Mesendoderm (in vitro differentiated cells): ENCODE measurements around the gene KCNQ1.

Source experiments
- DNase-seq: peaks from one replicate; pipeline ENCODE4 v3.0.0; 2013
- H2AK5ac ChIP-seq: 2 replicates; pipeline ENCODE4 v1.6.1; 2013; ENCODE audit warnings: low read length, inconsistent platforms
- H2BK120ac ChIP-seq: 2 replicates; pipeline ENCODE4 v1.6.1; 2013; ENCODE audit warnings: low read depth, mild to moderate bottlenecking, low read length, moderate library complexity, mixed read lengths
- H2BK15ac ChIP-seq: replicated peaks from 2 replicates; pipeline ENCODE4 v1.6.1; 2013; ENCODE audit warnings: low read depth, mild to moderate bottlenecking, moderate library complexity
- H2BK5ac ChIP-seq: 2 replicates; pipeline ENCODE4 v1.6.1; 2013; ENCODE audit warnings: low read length, inconsistent platforms
- H3K18ac ChIP-seq: 2 replicates; pipeline ENCODE4 v1.6.1; 2013; ENCODE audit warnings: mild to moderate bottlenecking, low read length, mixed read lengths
- H3K23ac ChIP-seq: one replicate; pipeline ENCODE4 v1.6.1; 2013; ENCODE audit warnings: low read length
- H3K27ac ChIP-seq: 2 replicates; pipeline ENCODE4 v1.5.1; 2013; ENCODE audit warnings: low read depth, mild to moderate bottlenecking, inconsistent platforms, low read length, moderate library complexity
- H3K27me3 ChIP-seq: 2 replicates; pipeline ENCODE4 v1.6.1; 2013; ENCODE audit warnings: low read length, control low read depth, mild to moderate bottlenecking, inconsistent platforms; ENCODE audit not compliant: insufficient read depth, poor library complexity
- H3K36me3 ChIP-seq: 2 replicates; pipeline ENCODE4 v1.6.1; 2013; ENCODE audit warnings: low read length, inconsistent platforms; ENCODE audit not compliant: control insufficient read depth, insufficient read depth
- H3K4ac ChIP-seq: one replicate; pipeline ENCODE4 v1.6.1; 2013; ENCODE audit warnings: low read depth, mild to moderate bottlenecking, low read length, moderate library complexity
- H3K4me1 ChIP-seq: 2 replicates; pipeline ENCODE4 v1.6.1; 2013; ENCODE audit warnings: low read depth, low read length, inconsistent platforms; ENCODE audit not compliant: control insufficient read depth
- H3K4me2 ChIP-seq: 2 replicates; pipeline ENCODE4 v1.6.1; 2013; ENCODE audit warnings: low read length
- H3K4me3 ChIP-seq: 2 replicates; pipeline ENCODE4 v1.5.1; 2013; ENCODE audit warnings: mild to moderate bottlenecking, low read length
- H3K56ac ChIP-seq: one replicate; pipeline ENCODE4 v1.6.1; 2013; ENCODE audit warnings: low read length
- H3K79me1 ChIP-seq: 2 replicates; pipeline ENCODE4 v1.6.1; 2013; ENCODE audit warnings: low read length, inconsistent platforms
- H3K79me2 ChIP-seq: 2 replicates; pipeline ENCODE4 v1.6.1; 2013; ENCODE audit warnings: mild to moderate bottlenecking, low read length; ENCODE audit not compliant: control insufficient read depth, insufficient read depth
- H3K9ac ChIP-seq: 2 replicates; pipeline ENCODE4 v1.6.1; 2013; ENCODE audit warnings: low read length, inconsistent platforms
- H4K5ac ChIP-seq: one replicate; pipeline ENCODE4 v1.6.1; 2013; ENCODE audit warnings: low read length
- H4K8ac ChIP-seq: one replicate; pipeline ENCODE4 v1.6.1; 2013; ENCODE audit warnings: low read depth, mild to moderate bottlenecking, control low read depth, low read length, moderate library complexity
- WGBS: extraction: QIAGEN DNeasy Blood & Tissue Kit; methylation state at CpG from one replicate; pipeline ENCODE4 v1.1.7; 2013; ENCODE audit warnings: low lambda C conversion rate, missing lambda C conversion rate; ENCODE audit not compliant: insufficient coverage; ENCODE audit errors: extremely low coverage; 5-methylcytosine and 5-hydroxymethylcytosine counted together

KCNQ1 gene

GRCh38 chr11:2576111-2576510, 131.3 kb downstream of the KCNQ1 start:
- Histone ChIP-seq H3K9ac (no peak overlapping the region), H4K5ac (no peak overlapping the region), H3K18ac (no peak overlapping the region), H3K56ac (no peak overlapping the region), H3K4ac (no peak overlapping the region), H3K4me1 (no peaks in the 10 kb centered on the region), H2BK15ac (no peak overlapping the region), H3K36me3 (no peaks in the 10 kb centered on the region), H2BK120ac (no peak overlapping the region), H4K8ac (no peak overlapping the region), H2BK5ac (no peak overlapping the region), H3K4me3 (no peak overlapping the region), H3K4me2 (no peak overlapping the region), H3K27me3 (no peaks in the 10 kb centered on the region), H3K27ac (no peak overlapping the region), H3K79me1 (no peaks in the 10 kb centered on the region), H3K23ac (no peak overlapping the region), H2AK5ac (no peak overlapping the region), H3K79me2 (no peaks in the 10 kb centered on the region)
- DNase-seq = no peak
- whole genome bisulfite sequencing = no CpG with 5 or more reads among the region's 15 CpGs

DNA sequence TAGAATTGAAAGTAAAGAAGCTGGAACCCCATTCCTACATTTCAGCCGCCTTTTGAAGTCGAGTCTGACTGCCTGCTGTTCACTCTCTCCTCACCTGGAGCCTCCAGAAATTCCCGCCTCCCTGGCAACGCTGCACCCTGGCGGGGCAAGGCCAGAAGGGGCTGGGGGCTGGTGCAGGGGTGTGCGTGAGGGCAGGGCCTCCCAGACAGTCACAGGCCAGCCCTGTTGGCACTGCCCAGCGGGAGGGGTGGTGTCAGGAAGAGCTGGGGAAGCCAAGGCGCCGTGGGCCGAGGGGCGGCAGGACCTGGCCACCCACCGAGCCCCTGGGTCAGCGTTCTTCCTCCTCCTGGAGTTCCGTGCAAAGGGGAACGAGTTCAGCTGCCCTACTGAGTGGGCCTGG, 131.7 kb downstream of the KCNQ1 start:
- H3K23ac ChIP-seq = no peak overlapping the region
- no CpG with 5 or more reads among the region's 15 CpGs for WGBS

DNA sequence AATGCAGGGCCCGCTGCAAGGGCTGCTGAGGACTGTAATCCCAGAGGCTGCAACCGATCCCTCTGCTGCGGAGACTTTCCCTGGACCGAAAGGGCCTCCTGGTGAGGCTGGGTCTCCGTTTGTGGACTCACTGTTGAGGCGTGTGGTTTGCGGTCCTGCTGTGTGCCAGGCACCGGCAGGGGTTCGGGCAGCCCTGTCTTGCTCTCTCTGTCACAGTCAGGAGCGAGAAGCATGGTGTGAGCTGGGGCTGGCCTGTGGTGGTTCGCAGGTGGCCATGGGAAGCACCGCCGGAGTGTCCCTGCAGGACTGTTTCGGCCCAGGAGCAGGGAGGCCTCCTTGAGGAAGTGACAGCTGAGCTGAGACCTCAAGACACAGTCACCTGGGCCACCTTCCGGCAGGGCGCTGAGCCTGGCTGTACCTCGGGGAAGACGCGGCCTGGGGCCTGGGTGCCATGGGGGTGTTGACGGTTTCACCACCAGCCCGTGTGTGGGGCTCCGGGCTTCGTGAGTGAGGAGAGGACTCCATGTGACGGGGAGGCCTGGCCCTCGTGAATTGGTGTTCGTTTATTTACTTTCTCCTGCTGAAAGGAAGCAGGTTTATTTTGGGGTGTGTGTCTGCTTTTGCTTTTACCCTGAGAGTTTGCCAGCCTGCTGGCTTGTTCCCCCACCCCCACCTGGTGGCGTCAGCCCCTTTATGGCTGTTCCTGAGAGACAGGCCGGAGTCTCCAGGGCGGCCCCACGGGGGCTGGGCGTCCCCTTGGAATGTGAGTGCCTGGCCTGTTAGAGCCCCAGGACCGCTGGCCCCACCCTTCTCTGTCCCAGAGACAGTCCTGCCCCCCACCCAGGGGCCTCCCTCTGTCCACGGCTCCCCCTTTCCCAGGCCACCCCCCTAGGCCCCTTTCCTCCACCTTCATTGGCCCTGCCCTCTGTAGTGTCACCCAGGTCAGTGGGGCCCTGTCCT, 132.5 kb downstream of the KCNQ1 start:
- Histone ChIP-seq H3K27me3 (no peaks in the 10 kb centered on the region), H4K8ac (no peak overlapping the region), H3K27ac (no peak overlapping the region), H3K4me2 (no peak overlapping the region), H3K56ac (no peak overlapping the region), H3K36me3 (no peaks in the 10 kb centered on the region), H4K5ac (no peak overlapping the region), H2AK5ac (no peak overlapping the region), H3K23ac (no peak overlapping the region), H3K79me1 (no peaks in the 10 kb centered on the region), H2BK5ac (no peak overlapping the region), H3K4me3 (no peak overlapping the region), H3K79me2 (no peaks in the 10 kb centered on the region), H3K4ac (no peak overlapping the region), H2BK15ac (no peak overlapping the region), H3K9ac (no peak overlapping the region), H2BK120ac (no peak overlapping the region), H3K18ac (no peak overlapping the region), H3K4me1 (no peaks in the 10 kb centered on the region)
- DNase-seq = no peak
- no CpG with 5 or more reads among the region's 33 CpGs for WGBS

More for the DNA sequence above, 131.7 kb downstream of the KCNQ1 start:
- no peak overlapping the region for H3K9ac ChIP-seq
- no peak overlapping the region for H4K5ac ChIP-seq
- no peak for DNase-seq
- H3K27ac ChIP-seq = no peak overlapping the region
- no peaks in the 10 kb centered on the region for H3K4me1 ChIP-seq
- no peak overlapping the region for H3K4me3 ChIP-seq
- no peaks in the 10 kb centered on the region for H3K79me1 ChIP-seq
- no peak overlapping the region for H2BK15ac ChIP-seq
- H2BK5ac ChIP-seq = no peak overlapping the region
- H2AK5ac ChIP-seq = no peak overlapping the region
- no peak overlapping the region for H3K4ac ChIP-seq
- no peak overlapping the region for H2BK120ac ChIP-seq
- H4K8ac ChIP-seq = no peak overlapping the region
- no peak overlapping the region for H3K18ac ChIP-seq
- H3K36me3 ChIP-seq = no peaks in the 10 kb centered on the region
- no peak overlapping the region for H3K56ac ChIP-seq
- no peaks in the 10 kb centered on the region for H3K79me2 ChIP-seq
- no peaks in the 10 kb centered on the region for H3K27me3 ChIP-seq
- H3K4me2 ChIP-seq = no peak overlapping the region

GRCh38 chr11:2577991-2578928, 133.5 kb downstream of the KCNQ1 start:
- H2BK5ac ChIP-seq = no peak overlapping the region
- no peaks in the 10 kb centered on the region for H3K79me1 ChIP-seq
- H3K27ac ChIP-seq = no peak overlapping the region
- H3K4ac ChIP-seq = no peak overlapping the region
- no peak overlapping the region for H4K5ac ChIP-seq
- no peaks in the 10 kb centered on the region for H3K27me3 ChIP-seq
- DNase-seq = no peak
- H3K9ac ChIP-seq = no peak overlapping the region
- no peaks in the 10 kb centered on the region for H3K79me2 ChIP-seq
- H2BK15ac ChIP-seq = no peak overlapping the region
- no peaks in the 10 kb centered on the region for H3K36me3 ChIP-seq
- WGBS = no CpG with 5 or more reads among the region's 22 CpGs
- H3K4me1 ChIP-seq = no peaks in the 10 kb centered on the region
- H3K56ac ChIP-seq = no peak overlapping the region
- no peak overlapping the region for H2BK120ac ChIP-seq
- H3K23ac ChIP-seq = no peak overlapping the region
- H3K4me3 ChIP-seq = no peak overlapping the region
- no peak overlapping the region for H2AK5ac ChIP-seq
- H3K18ac ChIP-seq = no peak overlapping the region
- no peak overlapping the region for H3K4me2 ChIP-seq
- H4K8ac ChIP-seq = no peak overlapping the region

DNA sequence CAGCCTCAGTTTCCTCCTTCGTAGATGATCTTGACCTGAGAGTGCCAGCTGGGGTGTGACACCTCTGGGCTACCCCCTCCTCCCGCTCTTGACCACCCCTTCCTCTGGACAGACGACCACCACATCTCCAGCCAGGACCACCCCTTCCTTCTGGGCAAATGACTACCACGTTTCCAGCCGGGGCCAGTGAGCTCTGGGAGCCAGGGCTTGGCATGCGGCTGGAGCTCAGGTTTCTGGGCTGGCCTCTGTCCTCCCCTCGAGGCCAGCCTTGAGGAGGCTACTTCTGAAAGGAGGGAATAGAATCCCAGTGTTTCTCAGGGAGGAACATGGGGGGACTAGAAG, 134.1 kb downstream of the KCNQ1 start:
- H3K79me2 ChIP-seq = no peaks in the 10 kb centered on the region
- H4K5ac ChIP-seq = no peak overlapping the region
- H2BK120ac ChIP-seq = no peak overlapping the region
- no peak overlapping the region for H2BK5ac ChIP-seq
- H2AK5ac ChIP-seq = no peak overlapping the region
- H2BK15ac ChIP-seq = no peak overlapping the region
- H3K79me1 ChIP-seq = no peaks in the 10 kb centered on the region
- no peak overlapping the region for H3K27ac ChIP-seq
- no peaks in the 10 kb centered on the region for H3K27me3 ChIP-seq
- no peak overlapping the region for H3K4me2 ChIP-seq
- no peak for DNase-seq
- no peaks in the 10 kb centered on the region for H3K4me1 ChIP-seq
- H3K4me3 ChIP-seq = no peak overlapping the region
- no peak overlapping the region for H3K56ac ChIP-seq
- no peak overlapping the region for H3K4ac ChIP-seq
- H3K23ac ChIP-seq = no peak overlapping the region
- no CpG with 5 or more reads among the region's 7 CpGs for WGBS
- no peaks in the 10 kb centered on the region for H3K36me3 ChIP-seq
- no peak overlapping the region for H3K9ac ChIP-seq
- no peak overlapping the region for H3K18ac ChIP-seq
- H4K8ac ChIP-seq = no peak overlapping the region
